NCI-H774 (cell line): ENCODE data around the gene PSAPL1.

Experiments used
- DNase-seq: peaks from one replicate; lab custom pipeline; 2025; lab: John Stamatoyannopoulos, UW

The PSAPL1 gene

GRCh38 chr4:7396186-7396910, 38.4 kb downstream of the PSAPL1 start:
- no peak for DNase-seq

- no peak for DNase-seq
Observed at GRCh38 chr4:7395645-7396044, 39.1 kb downstream of the PSAPL1 start.

GRCh38 chr4:7394681-7395451, 39.9 kb downstream of the PSAPL1 start:
- no peak for DNase-seq

- no peak for DNase-seq
Observed at GRCh38 chr4:7393601-7394575, 40.8 kb downstream of the PSAPL1 start.

- DNase-seq, result no peak
Observed at GRCh38 chr4:7392438-7393421, 42.0 kb downstream of the PSAPL1 start.

- DNase-seq, result no peak
Observed at GRCh38 chr4:7391637-7392437, 42.9 kb downstream of the PSAPL1 start.

- no peak for DNase-seq
Observed at GRCh38 chr4:7390906-7391636, 43.7 kb downstream of the PSAPL1 start.

- no peak for DNase-seq
Observed at GRCh38 chr4:7390336-7390735, 44.4 kb downstream of the PSAPL1 start.

- no peak for DNase-seq
Observed at GRCh38 chr4:7389719-7390118, 45.0 kb downstream of the PSAPL1 start.

- no peak for DNase-seq
Observed at GRCh38 chr4:7389101-7389701, 45.5 kb downstream of the PSAPL1 start.

GRCh38 chr4:7388627-7389026, 46.1 kb downstream of the PSAPL1 start:
- DNase-seq, result no peak

- DNase-seq, result no peak
Observed at GRCh38 chr4:7387925-7388324, 46.8 kb downstream of the PSAPL1 start.

GRCh38 chr4:7384929-7385890, 49.5 kb downstream of the PSAPL1 start:
- no peak for DNase-seq

GRCh38 chr4:7384003-7384928, 50.5 kb downstream of the PSAPL1 start:
- DNase-seq, result no peak

GRCh38 chr4:7383266-7383665, 51.5 kb downstream of the PSAPL1 start:
- no peak for DNase-seq

GRCh38 chr4:7382634-7383014, 52.1 kb downstream of the PSAPL1 start:
- no peak for DNase-seq
